Lower leg skin (tissue), 3 donors: ENCODE measurements around the gene CHST15.

Source experiments
- POLR2A ChIP-seq, 2 donors: fragments of 450-650 bp; IDR thresholded peaks; one replicate each; pipeline ENCODE4 v1.6.1; 2016 to 2017; ENCODE audit warnings: antibody characterized with exemption in 2 of 2, mild to moderate bottlenecking in 1 of 2, moderate library complexity in 1 of 2
- TF ChIP-seq, protein P1 (sequence below), 3 donors: fragments of 450-650 bp; IDR thresholded peaks; one replicate each; pipeline ENCODE4 v1.5.1; 2016; ENCODE audit warnings: antibody characterized with exemption in 3 of 3, mild to moderate bottlenecking in 3 of 3, moderate library complexity in 2 of 3

DNA sequence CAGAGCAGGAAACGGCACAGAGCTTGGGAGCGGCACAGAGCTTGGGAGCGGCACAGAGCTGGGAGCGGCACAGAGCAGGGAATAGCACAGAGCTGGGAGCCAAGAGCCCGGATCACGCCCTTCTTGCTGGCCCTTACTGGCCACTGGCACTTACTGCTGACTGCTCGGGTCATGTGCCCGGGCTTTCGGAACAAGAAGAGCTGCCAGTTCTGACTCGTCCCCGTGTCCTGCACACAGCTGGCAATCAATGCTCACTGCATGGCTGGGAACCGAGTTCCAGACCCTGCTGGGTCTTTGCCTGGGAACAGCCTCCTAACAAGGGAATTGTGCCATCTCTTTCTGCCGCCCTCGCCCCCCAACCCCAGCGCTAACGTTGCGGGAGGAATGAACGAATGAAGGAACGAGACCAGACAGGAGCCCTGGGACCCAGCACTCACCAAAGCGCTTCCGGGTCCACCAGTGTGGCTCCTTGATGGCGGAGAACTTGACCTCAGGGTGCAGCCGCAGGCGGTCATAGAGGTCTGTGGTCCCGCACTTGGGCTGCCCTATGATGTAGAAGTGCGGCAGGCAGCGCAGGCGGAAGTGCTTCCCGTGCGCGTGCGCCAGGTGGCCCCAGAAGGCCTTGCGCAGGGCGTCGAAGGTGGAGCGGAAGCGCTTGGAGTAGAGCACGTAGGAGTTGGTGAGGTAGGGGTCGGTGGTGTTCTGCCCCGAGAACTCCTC is 49.1 kb downstream of the CHST15 start:
- TF ChIP-seq, protein P1, sequence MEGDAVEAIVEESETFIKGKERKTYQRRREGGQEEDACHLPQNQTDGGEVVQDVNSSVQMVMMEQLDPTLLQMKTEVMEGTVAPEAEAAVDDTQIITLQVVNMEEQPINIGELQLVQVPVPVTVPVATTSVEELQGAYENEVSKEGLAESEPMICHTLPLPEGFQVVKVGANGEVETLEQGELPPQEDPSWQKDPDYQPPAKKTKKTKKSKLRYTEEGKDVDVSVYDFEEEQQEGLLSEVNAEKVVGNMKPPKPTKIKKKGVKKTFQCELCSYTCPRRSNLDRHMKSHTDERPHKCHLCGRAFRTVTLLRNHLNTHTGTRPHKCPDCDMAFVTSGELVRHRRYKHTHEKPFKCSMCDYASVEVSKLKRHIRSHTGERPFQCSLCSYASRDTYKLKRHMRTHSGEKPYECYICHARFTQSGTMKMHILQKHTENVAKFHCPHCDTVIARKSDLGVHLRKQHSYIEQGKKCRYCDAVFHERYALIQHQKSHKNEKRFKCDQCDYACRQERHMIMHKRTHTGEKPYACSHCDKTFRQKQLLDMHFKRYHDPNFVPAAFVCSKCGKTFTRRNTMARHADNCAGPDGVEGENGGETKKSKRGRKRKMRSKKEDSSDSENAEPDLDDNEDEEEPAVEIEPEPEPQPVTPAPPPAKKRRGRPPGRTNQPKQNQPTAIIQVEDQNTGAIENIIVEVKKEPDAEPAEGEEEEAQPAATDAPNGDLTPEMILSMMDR (IDR thresholded peaks at IDR 0.05), result no peak
- TF ChIP-seq POLR2A (IDR thresholded peaks at IDR 0.05), result no peak
